HT1080 (cell line): ENCODE measurements around the gene ZNF593. TPM values are rescaled to one million over a fixed set of nuclear protein-coding genes. Genes with fewer than 3 reads are reported as not detected.

Source experiments
- DNase-seq: peaks from one replicate; pipeline ENCODE4 v3.0.0-alpha.2; 2015; ENCODE audit warnings: low read depth
- total RNA-seq: library from RNA; depleted of rRNA; stranded (reverse); fragments of >200 nt; shearing (Covaris generic); gene quantifications from 2 replicates; pipeline ENCODE4 v1.2.3, GENCODE V29; 2014

ZNF593 gene
- total RNA-seq, 1 experiment from 2014 or later, result 51.1 TPM

DNA sequence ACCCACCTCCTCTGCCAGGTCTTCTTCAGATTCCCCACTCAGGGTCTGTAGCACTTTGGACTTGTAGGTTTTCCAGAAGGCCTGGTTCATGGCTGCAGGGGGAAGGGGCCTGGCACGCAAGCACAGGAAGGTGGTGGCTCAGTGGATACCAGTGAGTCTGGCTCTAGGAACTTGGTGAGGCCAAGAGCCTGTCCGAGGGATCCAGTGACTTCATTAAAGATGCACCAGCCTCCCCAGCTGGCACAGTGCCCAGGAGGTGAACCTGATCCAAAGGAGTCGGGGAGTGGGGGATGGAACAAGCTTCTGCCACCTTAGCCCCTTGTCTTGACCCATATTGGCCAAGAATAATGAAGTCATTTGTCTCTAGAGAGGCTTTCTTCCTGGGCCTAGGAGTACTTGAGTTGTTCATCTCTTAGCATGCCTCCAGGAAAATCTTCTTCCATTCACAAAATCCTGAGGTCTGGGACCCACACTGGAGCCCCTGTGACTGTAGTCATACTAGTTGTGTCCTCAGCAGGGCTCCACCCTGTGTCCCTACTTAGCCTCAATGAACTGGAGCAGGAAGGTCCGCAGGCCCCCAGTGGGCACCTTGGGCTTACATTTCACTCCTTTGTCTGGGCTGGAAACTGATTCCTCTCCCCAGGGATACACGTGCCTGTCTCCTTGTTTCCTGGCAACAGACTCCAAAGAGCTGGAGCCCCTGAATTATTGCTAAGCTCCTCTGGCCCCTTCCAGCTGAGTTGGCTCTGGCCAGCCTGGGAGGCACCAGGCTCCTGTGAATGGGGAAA lies 1.1 kb upstream of the ZNF593 start, which contains the start of gene C1orf232:
Gene C1orf232, minus strand, starts transcription at position 554 of the 788 bp plus-strand sequence. Its CDS starts 464 bp downstream, at position 90.
- DNase-seq, result no peak

DNA sequence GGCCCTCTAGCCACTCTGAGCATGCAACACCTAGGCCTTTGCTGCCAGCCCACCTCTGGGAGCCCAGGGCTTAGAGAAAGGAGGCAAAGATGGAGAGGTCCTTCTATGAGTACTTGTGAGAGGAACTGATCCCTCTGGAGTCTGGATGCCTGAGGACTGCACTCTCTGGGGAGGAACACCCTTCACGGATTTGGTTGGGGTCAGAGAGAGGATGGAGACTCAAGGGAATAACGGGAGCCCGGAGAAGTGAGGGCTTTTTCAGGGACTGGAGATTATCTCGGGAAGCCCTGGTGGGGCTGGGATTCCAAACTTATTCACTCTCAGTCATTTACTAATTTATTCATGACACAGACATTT lies 532 bp upstream of the ZNF593 start:
- no peak for DNase-seq

DNA sequence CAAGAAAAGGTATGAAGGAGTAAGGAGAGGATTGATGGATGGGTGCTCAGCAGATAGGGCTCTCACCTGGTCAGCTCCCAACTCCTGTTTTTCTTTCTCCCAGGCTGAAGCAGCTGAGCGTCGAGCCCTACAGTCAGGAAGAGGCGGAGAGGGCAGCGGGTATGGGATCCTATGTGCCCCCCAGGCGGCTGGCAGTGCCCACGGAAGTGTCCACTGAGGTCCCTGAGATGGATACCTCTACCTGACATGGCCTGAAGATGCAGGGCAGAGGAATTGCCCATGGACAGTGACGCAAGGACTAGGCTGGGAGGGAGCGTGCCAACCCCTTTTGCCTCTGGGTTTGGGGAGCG lies 739 bp downstream of the ZNF593 start:
- DNase-seq, result no peak

DNA sequence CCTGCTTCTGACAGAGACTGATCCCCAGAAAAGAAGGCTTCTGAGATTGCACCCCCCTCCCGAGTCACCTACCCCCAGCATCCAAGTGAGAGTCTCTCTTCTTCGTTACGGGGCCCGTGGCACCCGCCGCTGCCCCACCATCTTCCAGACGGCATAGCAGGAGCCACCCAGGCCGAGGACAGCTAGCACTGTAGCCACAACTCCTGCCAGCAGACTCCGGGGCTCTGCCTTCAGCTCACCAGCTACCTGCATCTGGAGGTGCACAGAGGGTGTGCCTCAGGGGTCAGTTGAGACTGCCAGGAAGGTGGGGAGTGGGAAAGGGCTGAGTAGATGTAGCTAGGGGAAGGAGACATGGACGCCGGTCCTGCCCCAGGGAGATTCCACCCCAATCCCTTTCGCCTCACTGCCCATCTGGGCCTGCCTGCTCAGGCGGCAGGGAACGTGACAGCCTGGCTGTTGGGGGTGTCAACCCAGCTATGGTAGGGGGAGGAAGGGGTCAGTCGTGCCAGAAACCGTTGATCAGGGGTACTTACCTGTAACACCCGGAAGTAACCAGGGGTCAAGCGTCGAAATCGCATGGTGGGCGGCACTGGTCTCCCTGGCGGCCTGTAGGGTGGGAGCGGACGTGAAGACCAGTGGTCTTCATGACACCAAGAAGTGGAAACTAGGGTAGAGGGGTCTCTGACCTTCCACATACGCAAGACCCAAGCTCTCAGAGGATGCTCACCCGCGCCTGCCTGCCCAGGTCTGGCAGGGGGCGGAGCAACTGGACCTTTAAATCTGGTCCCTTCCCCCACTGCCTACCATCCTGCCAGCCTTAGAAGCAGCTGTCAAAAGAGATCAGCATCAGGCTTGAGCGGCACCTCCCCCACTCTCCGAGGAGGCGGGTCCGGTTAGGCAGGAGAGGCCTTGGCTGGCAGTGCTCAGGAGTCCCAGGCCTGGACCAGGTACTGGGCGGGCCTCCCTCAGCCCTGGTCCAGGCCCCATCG lies 1.7 kb downstream of the ZNF593 start, which contains the start of gene ZNF593OS:
Gene ZNF593OS, minus strand, starts transcription at position 749 of the 989 bp plus-strand sequence. Its CDS starts 171 bp downstream, at position 578.
- DNase-seq, result no peak

DNA sequence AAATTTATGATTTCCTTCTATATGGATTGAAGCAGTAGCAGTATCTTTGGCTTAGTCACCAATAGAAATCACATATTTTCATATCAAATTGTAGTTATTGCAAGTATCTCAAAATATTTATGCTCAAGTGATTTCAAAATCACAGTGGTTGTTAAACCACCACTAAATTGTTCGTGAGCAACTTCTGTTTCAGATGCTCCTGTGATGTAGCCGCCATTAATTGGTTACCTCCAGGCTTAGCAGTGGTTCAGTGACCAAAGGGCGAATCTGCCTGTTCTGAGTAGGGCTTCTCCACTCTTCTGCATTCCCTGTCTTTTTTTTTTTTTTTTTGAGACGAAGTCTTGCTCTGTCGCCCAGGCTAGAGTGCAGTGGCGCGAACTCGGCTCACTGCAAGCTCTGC lies 5.6 kb downstream of the ZNF593 start:
- no peak for DNase-seq

DNA sequence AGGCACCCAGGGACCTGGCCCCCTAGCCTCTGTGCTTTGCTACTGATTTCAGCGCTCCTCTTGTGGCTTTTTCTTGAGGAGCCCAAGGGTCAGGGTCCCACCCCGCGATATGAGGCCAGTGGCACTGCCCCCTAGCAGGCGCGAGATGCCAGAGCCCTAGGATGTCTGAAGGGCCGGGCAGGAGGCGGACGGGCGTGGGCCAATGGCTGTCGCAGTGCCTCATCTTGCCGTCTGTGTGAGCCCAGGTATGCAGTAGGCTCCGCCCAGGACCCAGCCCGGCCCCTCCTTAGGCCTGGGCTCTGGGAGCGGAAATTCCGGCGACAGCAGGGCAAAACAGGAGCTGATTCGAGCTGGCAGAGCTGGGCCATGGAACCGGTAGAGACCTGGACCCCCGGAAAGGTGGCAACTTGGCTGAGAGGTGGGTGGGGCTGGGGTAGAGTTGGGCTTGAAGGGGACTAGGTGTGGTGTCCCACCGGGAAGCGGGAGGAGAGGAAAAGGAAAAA lies 7.5 kb downstream of the ZNF593 start, which contains the start of gene CNKSR1:
Gene CNKSR1, plus strand, starts transcription at position 310 of the 503 bp plus-strand sequence. Its CDS starts 57 bp downstream, at position 367.
- no peak for DNase-seq

DNA sequence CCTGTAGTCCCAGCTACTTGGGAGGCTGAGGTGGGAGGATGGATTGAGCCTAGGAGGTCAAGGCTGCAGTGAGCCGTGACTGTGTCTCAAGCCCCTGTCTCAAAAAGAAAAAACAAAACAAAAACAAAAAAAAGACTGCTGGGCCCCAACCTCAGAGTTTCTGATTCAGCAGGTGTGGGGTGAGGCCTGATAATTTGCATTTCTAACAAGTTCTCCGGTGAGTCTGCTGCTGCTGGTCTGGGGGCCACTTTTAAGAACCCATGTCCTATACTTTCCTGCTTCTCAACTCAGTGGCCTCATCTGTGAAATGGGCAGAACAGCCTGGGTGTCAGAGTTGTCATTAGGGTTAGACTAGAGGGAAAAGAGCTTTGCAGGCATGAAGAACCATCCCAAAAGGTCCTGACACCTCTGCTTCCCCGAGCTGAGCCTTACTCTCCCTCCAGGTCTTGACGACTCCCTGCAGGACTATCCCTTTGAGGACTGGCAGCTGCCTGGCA lies 10.3 kb downstream of the ZNF593 start:
- DNase-seq, result no peak

DNA sequence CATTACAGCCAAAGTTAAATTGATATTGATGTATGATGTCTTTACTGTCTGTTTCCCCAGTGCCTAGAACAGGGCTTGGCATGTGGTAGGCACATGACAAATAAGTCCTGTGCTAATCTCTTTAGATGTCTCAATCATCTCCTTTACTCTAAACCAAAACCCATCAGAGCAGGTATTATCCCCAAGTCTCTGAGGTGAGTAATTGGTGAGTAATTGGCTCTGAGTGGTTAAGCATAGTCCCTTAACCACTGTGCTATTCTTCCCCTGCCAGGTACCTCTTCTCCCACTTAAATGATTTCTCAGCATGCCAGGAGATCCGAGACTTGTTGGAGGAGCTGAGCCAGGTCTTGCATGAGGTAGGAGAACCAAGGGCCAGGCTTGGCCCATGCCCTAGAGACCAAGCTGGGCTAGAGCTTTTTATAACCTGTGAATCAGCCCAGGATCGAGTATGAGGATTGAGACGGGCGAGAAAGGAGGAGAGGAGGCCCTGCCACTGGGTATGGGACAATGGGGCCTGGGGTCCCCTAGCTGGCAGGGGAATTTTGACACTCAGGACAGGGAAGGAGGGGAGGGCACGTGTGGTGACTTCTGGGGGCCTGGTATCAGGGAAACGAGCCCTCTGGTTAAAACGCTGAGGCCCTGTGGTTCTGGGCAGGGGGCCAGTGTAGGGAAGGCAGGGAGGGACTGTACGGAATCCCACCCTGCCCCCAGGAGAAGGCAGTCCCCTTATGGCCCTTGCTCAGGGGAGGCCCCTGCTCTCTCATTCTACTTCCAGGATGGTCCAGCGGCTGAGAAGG lies 12.1 kb downstream of the ZNF593 start:
- DNase-seq, result peak; percentile 55

DNA sequence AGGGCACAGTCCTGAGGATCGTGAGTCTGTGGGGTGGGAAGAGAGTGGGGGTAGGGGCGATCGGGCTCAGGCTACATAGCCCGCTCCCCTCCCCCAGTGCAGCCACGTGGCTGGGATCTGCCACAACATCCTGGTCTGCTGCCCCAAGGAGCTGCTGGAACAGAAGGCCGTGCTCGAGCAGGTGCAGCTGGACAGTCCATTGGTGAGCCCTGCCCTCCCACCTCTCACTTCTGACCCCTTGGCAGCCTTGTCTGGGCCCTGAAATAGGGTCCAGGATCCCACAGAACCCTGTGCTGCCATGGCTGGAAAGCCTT lies 12.6 kb downstream of the ZNF593 start:
- no peak for DNase-seq

DNA sequence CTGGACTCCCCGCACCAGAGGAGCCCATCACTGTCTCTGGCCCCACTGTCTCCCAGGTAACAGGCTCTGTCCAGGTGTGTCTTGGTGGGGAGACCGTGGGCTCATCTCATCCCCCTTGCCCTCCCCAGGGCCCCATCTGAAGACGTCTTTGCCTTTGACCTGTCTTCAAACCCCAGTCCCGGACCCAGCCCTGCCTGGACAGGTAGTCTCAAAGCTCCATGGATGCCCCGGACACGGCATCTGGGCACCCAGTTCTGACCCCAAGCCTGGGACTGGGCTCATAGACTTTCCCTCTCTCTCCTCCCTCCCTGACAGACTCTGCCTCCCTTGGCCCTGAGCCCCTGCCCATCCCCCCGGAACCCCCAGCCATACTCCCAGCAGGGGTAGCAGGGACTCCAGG lies 14.4 kb downstream of the ZNF593 start:
- DNase-seq, result no peak

DNA sequence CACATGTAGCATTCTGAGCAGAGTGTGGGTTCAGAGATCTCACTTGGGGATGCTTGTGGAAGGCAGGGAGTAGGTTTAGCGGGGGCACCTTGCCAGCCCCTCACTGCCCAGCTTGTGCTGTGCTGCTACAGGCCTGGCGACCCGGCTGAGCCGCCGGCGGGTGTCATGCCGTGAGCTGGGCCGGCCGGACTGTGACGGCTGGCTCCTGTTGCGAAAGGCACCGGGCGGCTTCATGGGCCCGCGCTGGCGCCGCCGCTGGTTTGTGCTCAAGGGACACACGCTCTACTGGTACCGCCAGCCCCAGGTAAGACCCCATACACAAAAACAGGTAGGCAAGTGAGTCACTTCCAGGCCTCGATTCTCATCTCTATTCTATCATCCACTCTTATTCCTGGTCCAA lies 15.2 kb downstream of the ZNF593 start:
- DNase-seq, result no peak

DNA sequence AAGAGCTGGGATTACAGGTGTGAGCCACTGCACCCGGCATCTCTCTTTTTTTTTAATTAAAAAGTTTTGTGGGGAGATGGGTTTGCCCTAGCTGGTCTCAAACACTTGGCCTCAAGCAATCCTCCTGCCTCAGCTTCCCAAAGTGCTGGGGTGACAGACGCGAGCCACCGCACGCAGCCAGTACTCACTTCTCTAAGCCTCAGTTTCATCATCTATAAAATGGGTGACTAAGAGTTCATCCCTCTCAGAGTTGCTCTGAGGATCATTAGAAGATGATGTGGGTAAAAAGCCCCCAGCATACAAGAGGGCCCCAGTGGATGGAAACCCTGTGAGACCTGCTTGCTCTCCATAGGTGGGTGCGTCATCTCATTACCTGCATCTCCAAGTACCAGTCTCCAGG lies 18.2 kb downstream of the ZNF593 start:
- no peak for DNase-seq

DNA sequence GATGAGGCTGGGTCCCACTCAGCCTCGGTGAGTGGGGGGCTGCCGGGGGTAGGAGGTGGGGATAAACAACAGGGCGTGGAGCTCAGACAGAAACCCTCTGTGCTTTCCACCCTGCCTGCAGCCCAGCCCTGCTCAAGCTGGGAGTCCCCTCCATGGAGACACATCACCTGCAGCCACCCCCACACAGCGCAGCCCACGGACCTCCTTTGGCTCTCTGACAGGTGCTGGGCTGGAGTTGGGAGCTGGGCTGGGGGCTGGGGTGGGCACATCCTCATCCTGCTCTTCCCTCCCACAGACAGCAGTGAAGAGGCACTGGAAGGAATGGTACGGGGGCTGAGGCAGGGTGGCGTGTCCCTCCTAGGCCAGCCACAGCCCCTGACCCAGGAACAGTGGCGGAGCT lies 18.8 kb downstream of the ZNF593 start:
- no peak for DNase-seq

DNA sequence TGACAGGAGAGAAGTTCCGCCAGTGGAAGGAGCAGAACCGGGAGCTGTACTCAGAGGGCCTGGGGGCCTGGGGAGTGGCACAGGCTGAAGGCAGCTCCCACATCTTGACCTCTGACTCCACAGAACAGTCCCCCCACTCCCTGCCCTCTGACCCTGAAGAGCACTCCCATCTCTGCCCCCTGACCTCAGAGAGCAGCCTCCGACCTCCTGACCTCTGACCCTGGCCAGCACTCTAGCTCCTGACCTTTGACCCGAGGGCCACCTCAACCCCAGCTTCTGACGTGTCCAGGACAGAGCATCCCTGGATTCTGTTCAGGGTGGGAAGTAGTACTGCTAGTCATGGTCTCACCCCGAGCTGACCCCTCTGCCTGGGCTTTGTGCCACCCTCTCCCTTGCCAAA lies 19.6 kb downstream of the ZNF593 start:
- DNase-seq, result no peak

DNA sequence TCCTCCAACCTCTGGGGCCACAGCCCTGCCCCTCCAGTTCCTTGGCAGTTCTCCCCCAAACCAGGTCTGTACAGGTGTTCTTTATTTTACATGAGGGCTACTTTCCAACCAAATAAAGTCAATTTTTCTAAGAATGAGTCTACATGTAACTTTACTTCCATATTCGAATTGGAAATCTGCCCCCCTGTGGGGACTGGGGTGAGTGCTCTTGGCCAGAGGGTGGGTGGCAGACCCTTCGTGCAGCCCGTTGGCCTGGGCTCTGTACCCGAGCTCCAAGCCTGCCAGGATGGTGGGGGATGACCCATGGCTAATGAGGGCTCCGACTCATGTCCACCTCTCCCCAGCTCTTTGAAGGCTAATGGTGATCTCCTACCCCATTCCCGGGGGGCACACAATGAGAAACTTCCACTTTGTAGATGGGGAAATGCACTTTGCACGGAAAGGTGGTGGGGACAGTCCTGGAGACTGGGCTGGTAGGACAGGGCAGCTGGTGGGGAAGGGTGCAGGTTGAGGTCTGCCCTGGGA lies 20.1 kb downstream of the ZNF593 start:
- no peak for DNase-seq

DNA sequence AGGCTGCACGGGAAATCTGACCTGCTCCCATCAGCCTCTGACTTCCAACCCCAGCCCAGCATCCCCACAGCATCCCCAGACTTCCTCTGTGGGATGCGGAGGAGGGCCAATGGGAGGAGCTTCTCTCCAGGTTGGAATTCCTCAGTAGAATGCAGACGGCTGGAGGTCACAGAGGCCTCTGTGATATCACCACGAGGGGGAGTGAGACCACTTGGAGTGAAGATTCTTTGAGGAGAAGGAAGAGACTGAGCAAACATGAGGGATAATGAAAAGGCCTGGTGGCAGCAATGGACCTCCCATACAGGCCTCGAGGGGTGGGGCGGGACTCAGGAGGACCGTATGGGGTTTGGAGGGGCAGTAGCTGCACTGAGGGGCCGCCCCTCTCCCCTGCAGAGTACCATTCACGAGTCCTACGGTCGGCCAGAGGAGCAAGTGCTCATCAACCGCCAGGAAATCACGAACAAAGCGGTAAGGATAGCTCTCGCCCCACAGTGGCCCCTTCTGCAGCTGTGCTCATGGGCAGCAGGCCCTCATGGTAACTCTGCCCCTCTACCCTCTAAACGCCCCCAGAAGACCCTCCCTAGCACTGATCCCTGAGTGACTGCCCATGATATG lies 20.8 kb downstream of the ZNF593 start, which contains the start of gene CATSPER4:
Gene CATSPER4, plus strand, starts transcription at position 230 of the 615 bp plus-strand sequence. Its CDS starts 26 bp downstream, at position 256.
- DNase-seq, result peak; percentile 52

DNA sequence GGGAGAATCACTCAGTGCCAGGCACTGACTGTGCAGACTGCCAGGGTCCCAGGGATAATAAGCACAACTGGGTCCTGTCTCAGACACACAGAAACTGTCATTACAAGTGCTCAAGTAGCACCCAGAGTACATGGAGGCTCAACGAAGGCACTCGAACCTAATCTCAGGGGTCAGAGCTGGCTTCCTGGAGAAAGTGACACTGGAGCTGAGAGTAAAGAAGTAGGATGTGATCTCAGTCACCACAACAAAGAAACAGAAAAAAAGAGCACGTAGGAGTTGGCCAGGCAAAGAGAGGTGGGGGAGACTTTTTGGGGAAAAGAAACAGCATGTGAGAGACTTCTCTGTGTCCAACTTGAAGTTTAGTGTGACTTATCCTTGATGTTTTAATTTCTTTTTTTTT lies 22.0 kb downstream of the ZNF593 start:
- no peak for DNase-seq

DNA sequence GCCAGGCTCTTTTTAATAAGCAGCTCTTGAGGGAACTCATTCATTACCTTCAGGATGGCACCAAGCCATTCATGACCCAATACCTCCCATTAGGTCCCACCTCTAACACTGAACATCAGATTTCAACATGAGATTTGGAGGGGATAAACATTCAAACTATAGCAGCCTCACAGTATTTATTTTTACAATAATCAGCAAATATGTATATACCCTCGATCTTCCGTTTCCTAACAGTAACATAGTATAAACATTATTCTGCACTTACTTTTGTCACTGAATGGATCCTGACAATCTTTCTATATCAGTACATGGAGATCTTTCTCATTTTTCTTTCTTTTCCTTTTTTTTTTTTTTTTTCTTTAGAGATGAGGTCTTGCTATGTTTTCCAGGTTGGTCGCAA lies 26.1 kb downstream of the ZNF593 start:
- no peak for DNase-seq

DNA sequence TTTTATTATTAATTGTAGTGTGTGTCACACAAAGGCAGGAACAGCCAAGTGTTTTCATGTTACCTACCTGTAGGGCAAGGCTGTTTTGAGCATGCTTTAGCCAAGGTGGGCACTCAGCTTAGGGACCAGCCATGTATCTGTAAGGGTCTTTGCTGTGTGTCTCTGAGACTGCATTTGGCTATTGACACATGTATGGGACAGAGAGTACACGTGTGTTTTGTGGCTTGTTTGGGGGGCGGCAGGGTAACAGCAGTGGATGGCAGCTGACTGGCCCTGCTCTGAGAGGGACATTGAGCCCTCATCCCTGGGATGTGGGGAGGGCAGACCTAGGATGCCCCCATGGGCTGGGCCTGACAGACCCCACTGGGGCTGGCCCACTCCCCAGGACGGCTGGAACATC lies 27.6 kb downstream of the ZNF593 start:
- DNase-seq, result no peak

DNA sequence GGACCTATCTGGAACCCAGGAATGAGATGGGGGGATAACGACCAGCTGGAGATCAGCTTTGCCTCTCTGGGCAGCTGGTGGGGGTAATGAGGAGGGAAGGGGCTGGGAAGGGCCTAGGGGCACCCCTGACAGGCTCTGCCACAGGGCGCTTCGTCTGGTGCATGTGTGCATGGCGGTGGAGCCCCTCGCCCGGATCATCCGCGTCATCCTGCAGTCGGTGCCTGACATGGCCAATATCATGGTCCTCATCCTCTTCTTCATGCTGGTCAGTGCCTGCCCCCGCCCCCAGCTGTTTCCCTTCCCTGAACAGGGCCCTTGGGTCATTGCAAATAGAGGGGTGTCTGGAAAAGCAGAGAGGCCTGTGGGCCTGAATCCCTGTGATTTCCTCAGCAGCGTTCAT lies 28.1 kb downstream of the ZNF593 start:
- no peak for DNase-seq
